HG03159 (cell line): ENCODE data around the gene GCH1.

Source experiments
- ATAC-seq: cut with Tn5 transposase; IDR thresholded peaks from one replicate; pipeline ENCODE4 v1.9.1; 2021; ENCODE audit warnings: mild to moderate bottlenecking, moderate library complexity; ENCODE audit not compliant: unreplicated experiment

Gene GCH1

DNA sequence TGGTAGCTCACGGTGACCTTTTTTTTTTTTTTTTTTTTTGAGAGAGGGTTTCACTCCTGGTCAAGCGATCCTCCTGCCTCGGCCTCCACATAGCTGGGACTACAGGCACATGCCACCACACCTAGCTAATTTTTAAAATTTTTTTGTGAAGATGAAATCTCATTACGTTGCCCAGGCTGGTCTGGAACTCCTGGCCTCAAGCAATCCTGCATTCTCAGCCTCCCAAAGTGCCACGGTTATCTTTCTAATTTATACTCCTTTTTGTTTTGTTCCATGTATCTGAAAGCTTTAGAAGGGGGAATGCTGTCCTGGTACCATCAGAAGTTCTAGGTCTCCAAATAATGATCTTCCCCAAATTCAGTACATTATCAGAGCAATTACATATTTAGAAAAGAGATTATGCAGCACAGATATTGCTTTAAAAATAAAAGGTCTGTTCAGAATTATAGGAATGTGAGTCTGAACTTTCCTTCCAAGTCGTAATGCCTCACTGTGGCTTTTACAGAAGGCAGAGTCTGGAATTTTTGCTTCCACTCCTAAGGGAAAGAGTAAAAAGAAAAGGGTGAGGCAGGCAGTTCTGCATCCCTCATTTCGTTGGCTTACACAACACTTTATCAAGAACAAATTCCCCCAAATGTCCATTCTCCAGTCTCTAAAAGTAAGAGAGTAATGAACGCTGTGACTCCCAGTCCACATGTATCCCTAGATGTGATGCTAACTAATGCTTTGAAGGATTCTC is 73.0 kb downstream of the GCH1 start:
- ATAC-seq, result no peak

DNA sequence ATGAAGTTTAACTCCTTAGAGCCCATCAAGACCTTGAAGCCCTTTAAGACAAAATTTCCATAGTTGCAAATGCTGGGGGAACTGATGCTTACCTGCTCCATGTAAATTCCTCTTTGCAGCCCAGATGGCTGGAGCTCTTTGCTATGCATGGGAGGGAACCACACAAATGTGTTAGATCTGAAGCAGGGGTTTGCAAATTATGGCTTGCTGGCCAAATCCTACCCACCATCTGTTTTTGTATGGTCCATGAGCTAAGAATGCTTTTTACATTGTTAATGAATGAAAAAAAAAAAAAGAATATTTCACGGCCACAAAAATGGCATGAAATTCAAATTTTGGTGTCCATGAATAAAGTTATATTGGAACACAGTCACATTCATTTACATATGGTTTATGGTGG is 74.6 kb downstream of the GCH1 start:
- ATAC-seq, result no peak

DNA sequence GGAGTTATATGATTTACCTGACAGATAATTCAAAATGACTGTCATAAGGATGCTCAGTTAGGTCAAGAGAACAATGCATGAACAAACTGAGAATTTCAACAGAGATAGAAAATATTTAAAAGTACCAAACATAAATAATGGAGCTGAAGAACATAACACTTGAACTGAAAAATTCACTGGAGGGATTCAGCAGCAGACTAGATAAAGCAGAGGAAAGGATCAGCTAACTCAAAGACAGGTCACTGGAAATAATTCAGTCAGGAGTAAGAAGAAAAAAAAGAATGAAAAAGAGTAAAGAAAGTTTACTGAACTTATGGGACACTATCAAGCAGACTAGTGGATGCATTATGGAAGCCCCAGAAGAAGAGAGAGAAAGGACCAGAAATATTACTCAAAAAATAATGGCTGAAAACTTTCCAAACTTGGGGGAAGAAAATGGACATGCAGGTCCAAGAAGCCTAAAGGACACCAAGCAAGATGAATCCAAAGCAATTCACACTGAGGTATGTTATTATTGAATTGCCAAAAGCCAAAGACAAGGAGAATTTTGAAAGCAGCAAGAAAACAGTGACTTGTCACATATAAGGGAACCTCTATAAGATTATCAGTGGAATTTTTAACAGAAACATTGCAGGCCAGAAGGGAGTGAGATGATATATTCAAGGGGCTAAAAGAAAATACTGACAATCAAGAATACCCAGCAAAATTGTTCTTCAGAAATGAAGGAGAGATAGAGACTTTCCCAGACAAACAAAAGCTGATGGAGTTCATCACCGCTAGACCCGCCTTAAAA is 78.7 kb downstream of the GCH1 start:
- ATAC-seq, result no peak

DNA sequence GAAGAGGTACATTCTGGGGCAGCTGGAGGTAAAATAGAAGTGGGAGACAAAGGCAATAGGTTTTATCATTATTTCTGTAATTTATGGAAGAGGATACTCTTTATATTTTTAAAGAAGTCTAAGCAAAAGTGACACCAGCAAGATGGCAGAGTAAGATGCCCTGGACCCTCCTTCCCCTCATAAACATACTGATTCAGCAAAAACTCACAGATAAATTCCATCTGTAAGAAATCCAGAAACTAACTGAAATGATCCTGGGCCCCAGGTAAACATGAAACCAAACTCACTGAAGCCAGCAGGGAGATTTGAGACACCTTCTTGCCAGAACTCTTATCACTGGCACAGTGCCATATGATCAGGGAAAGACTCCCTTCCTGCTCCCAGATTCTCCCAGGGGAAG is 79.9 kb downstream of the GCH1 start:
- ATAC-seq, result no peak

- no peak for ATAC-seq
Observed at GRCh38 chr14:54818201-54819133, 84.2 kb downstream of the GCH1 start.

DNA sequence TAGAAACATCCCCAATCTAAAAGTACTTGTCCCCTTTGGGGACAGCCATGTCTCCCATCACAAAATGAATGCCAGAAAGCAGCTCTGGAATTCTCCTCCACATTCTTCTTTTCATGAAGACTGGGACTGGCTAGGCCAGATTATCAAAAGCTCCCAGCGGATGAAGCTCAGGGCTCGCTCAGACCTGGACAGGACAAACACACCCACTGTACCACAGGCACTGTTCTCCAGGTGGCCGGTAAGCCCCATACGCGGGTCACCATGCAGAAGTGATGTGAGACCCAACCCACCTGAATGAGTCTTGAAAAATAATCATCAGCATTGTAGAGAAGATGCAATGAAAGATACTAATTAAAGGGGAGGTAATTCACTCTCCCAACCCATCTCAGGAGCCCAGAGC is 85.1 kb downstream of the GCH1 start:
- no peak for ATAC-seq

DNA sequence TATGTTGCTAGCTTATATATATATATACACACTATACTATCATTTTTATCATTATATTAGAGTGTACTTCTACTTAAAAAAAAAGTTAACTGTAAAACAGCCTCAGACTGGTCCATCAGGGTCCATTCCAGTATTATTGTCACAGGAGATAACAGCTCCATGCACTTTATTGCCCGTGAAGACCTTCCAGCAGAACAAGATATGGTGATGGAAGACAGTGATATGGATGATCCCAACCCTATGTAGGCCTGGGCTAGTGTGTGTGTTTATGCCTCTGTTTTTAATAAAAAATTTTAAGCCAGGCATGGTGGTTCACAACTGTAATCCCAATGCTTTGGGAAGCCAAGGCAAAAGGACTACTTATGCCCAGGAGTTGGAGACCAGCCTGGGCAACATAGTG is 86.2 kb downstream of the GCH1 start:
- no peak for ATAC-seq

- no peak for ATAC-seq
Observed at GRCh38 chr14:54815515-54815914, 87.1 kb downstream of the GCH1 start.

DNA sequence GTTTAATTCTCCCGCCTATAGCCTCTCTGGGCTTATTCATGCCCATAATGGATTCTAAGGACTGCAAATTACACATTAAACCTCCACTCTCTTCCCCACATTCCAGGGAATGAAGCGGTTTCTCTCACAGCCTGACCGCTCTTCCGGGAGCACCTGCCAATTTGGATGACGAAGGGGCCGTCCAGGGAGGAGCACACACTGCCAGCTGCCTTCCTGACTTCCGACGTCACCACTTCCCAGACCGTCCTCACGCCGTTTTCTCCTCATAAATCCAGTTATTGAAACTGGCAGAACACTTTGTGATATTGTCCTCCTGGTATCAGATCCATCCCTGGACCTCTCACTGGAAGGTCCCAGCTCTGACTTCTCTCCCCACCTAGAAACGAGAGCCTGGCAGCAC is 87.6 kb downstream of the GCH1 start:
- ATAC-seq, result no peak

DNA sequence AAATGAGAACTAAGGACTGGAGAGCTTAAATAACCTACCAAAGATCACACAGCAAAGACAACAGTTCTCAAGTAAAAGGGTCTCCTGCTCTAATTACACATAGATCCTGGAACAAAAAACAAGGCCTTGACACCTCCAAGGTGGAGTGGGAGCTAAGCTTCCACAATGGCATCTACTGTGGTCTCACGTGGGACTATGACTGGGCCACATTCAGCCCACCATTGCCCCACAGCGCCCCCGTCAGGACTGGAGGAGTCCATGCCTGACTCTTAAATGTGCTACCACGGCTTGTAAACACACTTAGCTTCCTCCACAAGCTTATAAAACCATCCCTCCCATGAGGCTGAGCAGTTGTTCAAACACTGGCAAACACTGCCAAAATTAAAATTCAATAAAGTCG is 88.5 kb downstream of the GCH1 start:
- no peak for ATAC-seq

- no peak for ATAC-seq
Observed at GRCh38 chr14:54813081-54813480, 89.5 kb downstream of the GCH1 start.

DNA sequence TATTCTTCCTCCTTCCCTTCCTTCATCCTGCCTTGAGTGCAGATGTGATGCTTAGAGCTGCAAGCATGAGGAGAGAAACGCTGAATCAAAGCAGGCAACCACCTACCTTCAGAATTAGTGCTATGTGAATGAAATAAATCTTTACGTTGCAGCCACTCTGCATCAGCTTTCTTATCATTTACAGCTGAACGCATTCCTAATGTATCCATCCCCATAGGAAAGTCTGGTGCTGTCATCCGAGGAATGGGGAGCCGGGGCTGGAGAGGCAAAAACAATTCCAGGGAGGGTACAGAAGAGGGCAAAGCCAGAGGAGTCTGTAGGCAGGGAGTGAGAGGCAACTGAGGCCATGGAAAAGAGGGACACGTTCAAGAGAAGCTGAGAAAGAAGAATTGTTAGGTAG is 90.0 kb downstream of the GCH1 start:
- no peak for ATAC-seq

GRCh38 chr14:54809767-54810166 is 92.9 kb downstream of the GCH1 start:
- ATAC-seq, result no peak

DNA sequence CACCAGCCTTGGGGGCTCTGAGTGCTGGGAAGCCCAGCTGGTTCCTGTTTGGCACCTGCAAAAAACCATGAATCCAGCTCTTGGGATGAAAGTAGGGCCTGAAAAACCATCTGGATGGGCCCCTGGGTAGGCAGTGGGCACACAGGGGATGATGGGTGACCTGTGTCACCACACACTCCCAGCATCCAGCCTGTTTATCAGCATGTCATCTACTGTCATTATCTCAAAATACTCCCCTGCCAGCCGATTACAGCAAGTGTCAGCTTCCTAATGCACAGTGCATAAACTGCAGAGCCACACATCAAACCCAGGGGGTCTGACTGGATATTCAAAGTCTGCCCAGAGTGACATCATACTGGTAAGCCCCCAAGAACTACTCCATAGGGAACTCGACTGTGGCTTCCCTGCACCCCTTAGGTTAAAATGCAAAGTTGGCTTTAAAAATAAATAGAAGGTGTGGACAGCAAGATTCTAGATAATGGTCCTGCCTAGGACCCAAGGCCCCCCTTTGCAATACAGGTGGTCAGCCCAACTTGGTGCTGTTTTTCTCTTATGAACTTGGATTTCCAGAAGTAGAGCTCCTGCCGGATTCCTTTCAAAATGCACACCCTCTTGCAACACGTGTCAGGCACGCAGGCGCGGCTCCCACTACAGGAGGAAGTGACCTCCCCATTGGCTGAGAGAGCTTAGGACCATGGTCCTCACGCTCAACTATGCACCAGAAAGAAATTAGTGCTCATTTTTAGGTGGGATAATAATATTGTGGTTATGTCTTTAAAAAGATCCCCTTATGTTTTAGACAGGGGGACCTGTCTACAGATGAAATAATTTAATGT is 94.1 kb downstream of the GCH1 start:
- ATAC-seq, result no peak

DNA sequence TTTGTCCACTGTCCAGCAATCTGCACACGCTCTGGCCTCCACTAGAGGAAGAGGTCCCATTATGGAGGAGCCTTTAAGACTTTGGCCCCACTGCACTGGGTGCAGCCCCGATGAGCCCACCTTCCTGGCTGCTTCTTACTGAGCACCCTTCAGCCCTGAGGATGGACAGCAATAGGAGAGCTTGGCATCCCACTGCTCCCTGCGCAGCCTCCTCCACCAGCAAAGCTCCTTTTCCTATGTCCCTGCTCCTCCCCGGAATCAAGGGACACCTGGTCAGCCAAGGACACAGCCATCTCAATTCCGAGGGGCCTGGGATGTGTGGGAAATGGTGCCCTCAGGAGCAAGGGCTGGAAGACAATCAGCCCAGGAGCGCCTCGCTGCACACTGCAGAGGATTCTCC is 94.7 kb downstream of the GCH1 start:
- no peak for ATAC-seq

GRCh38 chr14:54807428-54807827 is 95.2 kb downstream of the GCH1 start:
- ATAC-seq, result no peak

- ATAC-seq, result no peak
Observed at GRCh38 chr14:54806616-54807015, 96.0 kb downstream of the GCH1 start.

- ATAC-seq, result peak; percentile 80
Observed at GRCh38 chr14:54805445-54806322, 96.9 kb downstream of the GCH1 start.

GRCh38 chr14:54805070-54805444 is 97.6 kb downstream of the GCH1 start:
- no peak for ATAC-seq
